H9 (cell line): ENCODE measurements around the gene CAMK2B. TPM values are rescaled to one million over a fixed set of nuclear protein-coding genes. Genes with fewer than 3 reads are reported as not detected.

Source experiments
- DNase-seq: peaks from one replicate; pipeline ENCODE4 v3.0.0-alpha.2; 2017
- H2AFZ ChIP-seq: one replicate; pipeline ENCODE4 v1.6.1; 2013; ENCODE audit warnings: mild to moderate bottlenecking, low read length, control low read depth, moderate library complexity
- H2AK5ac ChIP-seq: 2 replicates; pipeline ENCODE4 v1.6.1; 2013; ENCODE audit warnings: low read length, control low read depth, mixed read lengths; ENCODE audit not compliant: insufficient read length
- H2BK120ac ChIP-seq: one replicate; pipeline ENCODE4 v1.6.1; 2013; ENCODE audit warnings: low read depth, mild to moderate bottlenecking, low read length, control low read depth, inconsistent platforms; ENCODE audit not compliant: poor library complexity, severe bottlenecking
- H2BK12ac ChIP-seq: 2 replicates; pipeline ENCODE4 v1.6.1; 2013; ENCODE audit warnings: low read length, control low read depth, mixed read lengths, low read depth; ENCODE audit not compliant: insufficient read length
- H2BK15ac ChIP-seq: 2 replicates; pipeline ENCODE4 v1.6.1; 2013; ENCODE audit warnings: low read depth, low read length, control low read depth
- H2BK20ac ChIP-seq: one replicate; pipeline ENCODE4 v1.6.1; 2013; ENCODE audit warnings: low read depth, mild to moderate bottlenecking, low read length, control low read depth, inconsistent platforms; ENCODE audit not compliant: poor library complexity, severe bottlenecking
- H2BK5ac ChIP-seq: 2 replicates; pipeline ENCODE4 v1.6.1; 2013; ENCODE audit warnings: low read length, control low read depth, mixed read lengths; ENCODE audit not compliant: insufficient read length
- H3K14ac ChIP-seq: 2 replicates; pipeline ENCODE4 v1.6.1; 2013; ENCODE audit warnings: low read length, control low read depth; ENCODE audit not compliant: insufficient read depth
- H3K18ac ChIP-seq: 2 replicates; pipeline ENCODE4 v1.6.1; 2013; ENCODE audit warnings: low read depth, mild to moderate bottlenecking, mixed read lengths, low read length, control low read depth; ENCODE audit not compliant: insufficient read length
- H3K23ac ChIP-seq: 2 replicates; pipeline ENCODE4 v1.6.1; 2013; ENCODE audit warnings: low read length, control low read depth, mixed read lengths, low read depth; ENCODE audit not compliant: insufficient read length
- H3K23me2 ChIP-seq: 2 replicates; pipeline ENCODE4 v1.6.1; 2013; ENCODE audit warnings: low read depth, mild to moderate bottlenecking, mixed read lengths, low read length, control low read depth; ENCODE audit not compliant: insufficient read length, poor library complexity, severe bottlenecking
- H3K27ac ChIP-seq: 2 replicates; pipeline ENCODE4 v1.5.1; 2013; ENCODE audit warnings: low read length, control low read depth, mixed read lengths, low read depth; ENCODE audit not compliant: insufficient read length
- H3K27me3 ChIP-seq: 2 replicates; pipeline ENCODE4 v1.6.1; 2013; ENCODE audit warnings: low read length, control low read depth, inconsistent platforms; ENCODE audit not compliant: insufficient read depth
- H3K4ac ChIP-seq: 2 replicates; pipeline ENCODE4 v1.6.1; 2013; ENCODE audit warnings: low read depth, mild to moderate bottlenecking, control low read depth, inconsistent platforms, low read length, moderate library complexity
- H3K4me1 ChIP-seq: 2 replicates; pipeline ENCODE4 v1.6.1; 2013; ENCODE audit warnings: low read length, control low read depth, inconsistent platforms; ENCODE audit not compliant: insufficient read depth
- H3K4me2 ChIP-seq: 2 replicates; pipeline ENCODE4 v1.6.1; 2013; ENCODE audit warnings: low read length, control low read depth, mixed read lengths; ENCODE audit not compliant: insufficient read length, insufficient read depth
- H3K56ac ChIP-seq: 2 replicates; pipeline ENCODE4 v1.6.1; 2013; ENCODE audit warnings: low read depth, mild to moderate bottlenecking, mixed read lengths, low read length, control low read depth; ENCODE audit not compliant: insufficient read length
- H3K79me1 ChIP-seq: 2 replicates; pipeline ENCODE4 v1.6.1; 2013; ENCODE audit warnings: low read depth, mild to moderate bottlenecking, moderate library complexity, low read length, control low read depth, inconsistent platforms; ENCODE audit not compliant: insufficient read depth, poor library complexity, severe bottlenecking
- H3K79me2 ChIP-seq: 2 replicates; pipeline ENCODE4 v1.6.1; 2013; ENCODE audit warnings: low read length, control low read depth, inconsistent platforms; ENCODE audit not compliant: insufficient read depth
- H3K9ac ChIP-seq: 2 replicates; pipeline ENCODE4 v1.6.1; 2013; ENCODE audit warnings: low read length, control low read depth, mixed read lengths; ENCODE audit not compliant: insufficient read length; ENCODE audit errors: extremely low read depth
- H3K9me3 ChIP-seq: one replicate; pipeline ENCODE4 v1.6.1; 2013; ENCODE audit warnings: low read depth, low read length, inconsistent platforms; ENCODE audit not compliant: control insufficient read depth
- H3T11ph ChIP-seq: one replicate; pipeline ENCODE4 v1.6.1; 2013; ENCODE audit warnings: mild to moderate bottlenecking, low read length, control low read depth, inconsistent platforms
- H4K20me1 ChIP-seq: one replicate; pipeline ENCODE4 v1.6.1; 2013; ENCODE audit not compliant: control insufficient read depth, insufficient read length, insufficient read depth
- H4K5ac ChIP-seq: 2 replicates; pipeline ENCODE4 v1.6.1; 2013; ENCODE audit warnings: low read depth, mild to moderate bottlenecking, mixed read lengths, low read length, control low read depth; ENCODE audit not compliant: insufficient read length
- H4K8ac ChIP-seq: replicated peaks from 2 replicates; pipeline ENCODE4 v1.6.1; 2013; ENCODE audit warnings: low read length, control low read depth, mixed read lengths, low read depth; ENCODE audit not compliant: insufficient read length
- H4K91ac ChIP-seq: 2 replicates; pipeline ENCODE4 v1.6.1; 2013; ENCODE audit warnings: low read depth, mild to moderate bottlenecking, moderate library complexity, mixed read lengths, low read length, control low read depth; ENCODE audit not compliant: insufficient read length
- H3K27ac Mint-ChIP-seq, 3 experiments: 2 replicates in 2 of 3; 3 replicates in 1 of 3; pipeline ENCODE4 v1.8.0; 2020 to 2021; ENCODE audit warnings: mixed read lengths in 3 of 3, mild to moderate bottlenecking in 1 of 3, moderate library complexity in 1 of 3
- H3K27me3 Mint-ChIP-seq: 2 replicates; pipeline ENCODE4 v1.8.0; 2021; ENCODE audit warnings: low read depth, mild to moderate bottlenecking, moderate library complexity, mixed read lengths
- H3K36me3 Mint-ChIP-seq, 3 experiments: 2 replicates in 2 of 3; 3 replicates in 1 of 3; pipeline ENCODE4 v1.8.0; 2020 to 2021; ENCODE audit warnings: low read depth in 3 of 3, mixed read lengths in 3 of 3; ENCODE audit not compliant: insufficient read depth in 1 of 3
- H3K4me1 Mint-ChIP-seq, 2 experiments: 2 replicates each; pipeline ENCODE4 v1.8.0; 2020; ENCODE audit warnings: mixed read lengths in 2 of 2
- H3K4me3 Mint-ChIP-seq, 2 experiments: 2 replicates in 1 of 2; 3 replicates in 1 of 2; pipeline ENCODE4 v1.8.0; 2020 to 2021; ENCODE audit warnings: mild to moderate bottlenecking in 2 of 2, mixed read lengths in 2 of 2, moderate library complexity in 1 of 2
- H3K9me3 Mint-ChIP-seq, 2 experiments: 2 replicates in 1 of 2; 3 replicates in 1 of 2; pipeline ENCODE4 v1.8.0; 2020; ENCODE audit warnings: mild to moderate bottlenecking in 2 of 2, mixed read lengths in 2 of 2, moderate library complexity in 1 of 2
- WGBS: extraction: QIAGEN DNeasy Blood & Tissue Kit; methylation state at CpG from one replicate; pipeline ENCODE4 v1.1.7; 2013; ENCODE audit warnings: missing lambda C conversion rate, low lambda C conversion rate, mixed read lengths; ENCODE audit not compliant: insufficient read length; ENCODE audit errors: extremely low coverage; 5-methylcytosine and 5-hydroxymethylcytosine counted together
- total RNA-seq: library from RNA; stranded (reverse); gene quantifications from 2 replicates; pipeline ENCODE4 v1.2.1, GENCODE V29; 2021
- TF ChIP-seq, protein P1 (sequence below): fragments of 200-600 bp; sonication (generic); conservative IDR thresholded peaks from 3 replicates; pipeline ENCODE4 v1.8.0; 2021; ENCODE audit warnings: antibody characterized with exemption, mild to moderate bottlenecking

CAMK2B gene
- total RNA-seq, 1 experiment from 2014 or later: 0.17 TPM

DNA sequence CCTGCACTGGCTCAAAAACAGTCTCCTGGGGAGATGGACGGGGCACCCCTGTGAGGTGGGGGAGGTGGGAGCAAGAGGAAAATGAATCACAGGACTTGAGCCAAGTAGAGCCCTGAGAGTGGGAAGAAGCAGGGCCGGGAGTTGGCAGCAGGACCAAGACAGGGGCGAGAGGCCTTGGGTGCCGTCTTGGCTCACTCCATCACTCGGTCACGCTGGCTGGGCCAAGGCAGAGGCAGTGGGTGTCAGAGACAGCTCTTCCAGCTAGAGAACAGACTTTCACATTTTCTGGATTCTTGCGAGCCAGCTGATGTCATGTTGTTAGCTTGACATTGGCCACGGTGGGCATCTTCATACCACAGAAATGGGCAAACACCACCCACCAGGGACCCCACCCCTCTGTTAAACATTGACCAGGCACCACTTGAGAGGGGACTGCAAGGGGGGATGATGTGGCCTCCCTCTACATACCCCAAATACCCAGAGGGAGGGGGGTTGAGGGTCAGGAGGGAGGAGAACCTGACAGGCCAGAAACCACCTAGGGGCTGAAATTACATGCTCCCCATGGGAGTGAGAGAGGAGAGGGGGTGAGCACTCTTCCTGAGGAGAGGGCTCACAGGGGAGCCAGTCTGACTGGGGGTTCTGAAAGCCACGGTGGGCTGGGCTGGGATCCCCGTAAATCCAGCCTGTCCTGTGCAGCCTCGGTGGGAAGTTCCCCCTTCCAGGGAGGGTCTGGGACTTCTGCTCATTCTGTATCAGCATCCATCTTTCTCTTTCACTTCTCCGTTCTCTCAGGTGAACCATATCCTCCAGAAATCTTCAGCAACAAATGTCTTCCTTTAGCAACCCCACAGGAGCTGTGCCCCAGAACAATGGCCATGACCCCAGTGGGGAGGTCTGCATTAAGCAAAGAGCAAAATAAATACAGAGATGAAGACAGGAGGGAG is 19.6 kb downstream of the CAMK2B start:
- peaks cover 4% of the 10 kb centered on the region for H3K23me2 ChIP-seq
- H2BK20ac ChIP-seq: no peak overlapping the region
- H3K18ac ChIP-seq: no peak overlapping the region
- H3K27ac Mint-ChIP-seq: no peak overlapping the region
- no peak overlapping the region for H3K14ac ChIP-seq
- peaks cover 4 to 9% of the 10 kb centered on the region in 2 experiments; a peak in 3 of 5 replicates for H3K9me3 Mint-ChIP-seq
- H4K91ac ChIP-seq: no peak overlapping the region
- H3K9ac ChIP-seq: no peak overlapping the region
- no peak overlapping the region; a peak in 1 of 5 replicates for H3K4me3 Mint-ChIP-seq
- H3K79me1 ChIP-seq: no peaks in the 10 kb centered on the region
- no peak overlapping the region for H2AFZ ChIP-seq
- no peak overlapping the region for H2BK15ac ChIP-seq
- DNase-seq: no peak
- H2BK12ac ChIP-seq: no peak overlapping the region
- H4K8ac ChIP-seq: no peak overlapping the region
- no peak overlapping the region for H3T11ph ChIP-seq
- H2BK120ac ChIP-seq: no peak overlapping the region
- H3K4ac ChIP-seq: no peak overlapping the region; the same call in 1 of the 2 replicates
- H3K4me1 Mint-ChIP-seq: peaks cover 0 to 2% of the 10 kb centered on the region in 2 experiments; a peak in 1 of 4 replicates
- H3K4me1 ChIP-seq: no peaks in the 10 kb centered on the region
- no peaks in the 10 kb centered on the region for H3K9me3 ChIP-seq
- H3K36me3 Mint-ChIP-seq: no peaks in the 10 kb centered on the region; a peak in 1 of 7 replicates
- H2AK5ac ChIP-seq: no peak overlapping the region
- H3K27me3 ChIP-seq: peaks cover 8% of the 10 kb centered on the region; the same call in 1 of the 2 replicates
- WGBS: no CpG with 5 or more reads among the region's 12 CpGs
- TF ChIP-seq, protein P1, sequence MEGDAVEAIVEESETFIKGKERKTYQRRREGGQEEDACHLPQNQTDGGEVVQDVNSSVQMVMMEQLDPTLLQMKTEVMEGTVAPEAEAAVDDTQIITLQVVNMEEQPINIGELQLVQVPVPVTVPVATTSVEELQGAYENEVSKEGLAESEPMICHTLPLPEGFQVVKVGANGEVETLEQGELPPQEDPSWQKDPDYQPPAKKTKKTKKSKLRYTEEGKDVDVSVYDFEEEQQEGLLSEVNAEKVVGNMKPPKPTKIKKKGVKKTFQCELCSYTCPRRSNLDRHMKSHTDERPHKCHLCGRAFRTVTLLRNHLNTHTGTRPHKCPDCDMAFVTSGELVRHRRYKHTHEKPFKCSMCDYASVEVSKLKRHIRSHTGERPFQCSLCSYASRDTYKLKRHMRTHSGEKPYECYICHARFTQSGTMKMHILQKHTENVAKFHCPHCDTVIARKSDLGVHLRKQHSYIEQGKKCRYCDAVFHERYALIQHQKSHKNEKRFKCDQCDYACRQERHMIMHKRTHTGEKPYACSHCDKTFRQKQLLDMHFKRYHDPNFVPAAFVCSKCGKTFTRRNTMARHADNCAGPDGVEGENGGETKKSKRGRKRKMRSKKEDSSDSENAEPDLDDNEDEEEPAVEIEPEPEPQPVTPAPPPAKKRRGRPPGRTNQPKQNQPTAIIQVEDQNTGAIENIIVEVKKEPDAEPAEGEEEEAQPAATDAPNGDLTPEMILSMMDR: no peak
- no peak overlapping the region for H2BK5ac ChIP-seq
- H3K27me3 Mint-ChIP-seq: peaks cover 45% of the 10 kb centered on the region
- no peaks in the 10 kb centered on the region for H4K20me1 ChIP-seq
- no peak overlapping the region for H3K56ac ChIP-seq
- H4K5ac ChIP-seq: no peak overlapping the region
- no peaks in the 10 kb centered on the region for H3K79me2 ChIP-seq
- H3K4me2 ChIP-seq: no peak overlapping the region
- H3K27ac ChIP-seq: no peak overlapping the region
- no peak overlapping the region for H3K23ac ChIP-seq
